ENCODE measurements around the gene SLC9A9. TPM values are rescaled to one million over a fixed set of nuclear protein-coding genes. Genes with fewer than 3 reads are reported as not detected.
A peak's percentile ranks its signal among the peaks of the same experiment; 100 is the strongest.

The SLC9A9 gene
- total RNA-seq, 2 donors from 2014 or later, result 23.6 to 31.0 TPM

DNA sequence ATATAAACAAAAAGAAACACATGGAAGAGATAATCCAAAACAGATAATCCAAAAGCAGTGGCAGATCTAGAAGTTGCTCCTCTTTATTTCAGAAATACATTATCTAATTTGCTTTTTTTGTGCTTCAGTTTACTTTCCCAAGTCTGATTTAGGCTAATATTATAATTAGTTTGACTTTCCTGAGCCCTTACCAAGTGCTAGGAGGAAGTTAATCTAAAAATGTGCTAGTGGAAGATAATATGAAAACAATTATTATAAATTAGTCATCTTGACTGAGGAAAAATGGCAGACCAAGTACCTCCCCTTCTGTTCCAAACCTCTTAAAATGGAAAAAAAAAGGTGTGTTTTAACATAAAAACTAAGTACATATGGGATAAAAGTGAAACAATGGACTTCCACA lies 17.5 kb downstream of the SLC9A9 start:
- Histone ChIP-seq H3K4me1 (replicated peaks) (peaks cover 9% of the 10 kb centered on the region), H3K36me3 (no peaks in the 10 kb centered on the region), H3K4me3 (no peak overlapping the region), H3K9me3 (no peaks in the 10 kb centered on the region), H3K27me3 (replicated peaks; ENCODE audit: insufficient read depth) (no peaks in the 10 kb centered on the region), H3K27ac (peak overlapping the region; percentile 24 to 44)
- DNase-seq (ENCODE audit: low spot score), result no peak
- intact Hi-C loops (cut with DNase I), result no loop called here
- TF ChIP-seq POLR2A (IDR thresholded peaks at IDR 0.05) (no peak), POLR2AphosphoS5 (IDR thresholded peaks at IDR 0.05) (no peak)
- TF ChIP-seq, protein P1, sequence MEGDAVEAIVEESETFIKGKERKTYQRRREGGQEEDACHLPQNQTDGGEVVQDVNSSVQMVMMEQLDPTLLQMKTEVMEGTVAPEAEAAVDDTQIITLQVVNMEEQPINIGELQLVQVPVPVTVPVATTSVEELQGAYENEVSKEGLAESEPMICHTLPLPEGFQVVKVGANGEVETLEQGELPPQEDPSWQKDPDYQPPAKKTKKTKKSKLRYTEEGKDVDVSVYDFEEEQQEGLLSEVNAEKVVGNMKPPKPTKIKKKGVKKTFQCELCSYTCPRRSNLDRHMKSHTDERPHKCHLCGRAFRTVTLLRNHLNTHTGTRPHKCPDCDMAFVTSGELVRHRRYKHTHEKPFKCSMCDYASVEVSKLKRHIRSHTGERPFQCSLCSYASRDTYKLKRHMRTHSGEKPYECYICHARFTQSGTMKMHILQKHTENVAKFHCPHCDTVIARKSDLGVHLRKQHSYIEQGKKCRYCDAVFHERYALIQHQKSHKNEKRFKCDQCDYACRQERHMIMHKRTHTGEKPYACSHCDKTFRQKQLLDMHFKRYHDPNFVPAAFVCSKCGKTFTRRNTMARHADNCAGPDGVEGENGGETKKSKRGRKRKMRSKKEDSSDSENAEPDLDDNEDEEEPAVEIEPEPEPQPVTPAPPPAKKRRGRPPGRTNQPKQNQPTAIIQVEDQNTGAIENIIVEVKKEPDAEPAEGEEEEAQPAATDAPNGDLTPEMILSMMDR (IDR thresholded peaks at IDR 0.05), result no peak

DNA sequence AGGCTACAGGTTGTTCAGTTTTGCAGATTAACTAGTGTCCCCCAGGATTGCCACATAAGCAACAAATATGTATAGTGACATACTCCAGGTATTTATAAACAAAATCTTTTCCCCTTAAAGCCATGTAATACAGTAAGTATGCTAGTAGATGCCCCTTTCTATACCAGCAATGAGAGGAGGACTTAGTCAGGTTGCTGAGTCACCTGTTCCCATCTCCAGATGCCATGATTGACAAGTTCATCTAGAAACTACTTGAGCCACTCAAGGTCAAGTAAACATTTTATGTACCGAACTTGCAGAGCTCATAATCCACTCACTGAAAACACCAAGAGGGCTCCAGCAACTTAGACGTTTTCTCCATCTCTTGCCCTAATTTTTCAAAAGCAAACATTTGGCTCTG lies 18.2 kb downstream of the SLC9A9 start:
- intact Hi-C loops (cut with DNase I), result no loop called here
- H3K27me3 ChIP-seq (replicated peaks; ENCODE audit: insufficient read depth), result no peaks in the 10 kb centered on the region
- no peak overlapping the region for H3K4me3 ChIP-seq
- no peaks in the 10 kb centered on the region for H3K36me3 ChIP-seq
- H3K9me3 ChIP-seq, result no peaks in the 10 kb centered on the region
- peak overlapping the region in 1 of 2 donors; percentile 11 for H3K27ac ChIP-seq
- 54% methylated on average over 2 of the region's 2 CpGs for WGBS
- TF ChIP-seq POLR2A (IDR thresholded peaks at IDR 0.05) (no peak), POLR2AphosphoS5 (IDR thresholded peaks at IDR 0.05) (no peak)
- TF ChIP-seq, protein P1 (IDR thresholded peaks at IDR 0.05), result no peak
- H3K4me1 ChIP-seq (replicated peaks), result peaks cover 9% of the 10 kb centered on the region
- DNase-seq (ENCODE audit: low spot score), result no peak

DNA sequence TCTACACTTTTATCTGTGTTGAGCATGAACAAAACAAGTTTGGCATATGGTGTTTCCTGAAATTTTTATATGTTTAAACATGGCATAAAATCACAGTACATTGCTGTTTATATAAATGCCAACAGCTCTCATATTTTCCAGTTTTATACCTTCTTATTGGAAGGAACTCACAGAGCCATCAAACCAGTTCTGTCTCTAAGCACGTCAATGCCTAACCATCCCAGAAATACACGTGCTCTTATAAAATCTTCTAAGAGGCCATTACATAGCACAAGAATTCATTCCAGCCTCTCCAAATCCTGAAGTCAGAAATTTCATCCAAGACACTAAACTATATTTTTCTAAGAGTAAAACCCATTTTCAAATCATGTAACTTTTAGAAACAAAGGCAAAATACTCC lies 20.8 kb downstream of the SLC9A9 start:
- no peaks in the 10 kb centered on the region for H3K9me3 ChIP-seq
- no peak overlapping the region for H3K4me3 ChIP-seq
- TF ChIP-seq POLR2A (IDR thresholded peaks at IDR 0.05) (no peak), POLR2AphosphoS5 (IDR thresholded peaks at IDR 0.05) (peak; percentile 90)
- TF ChIP-seq, protein P1 (IDR thresholded peaks at IDR 0.05), result no peak
- 37% methylated on average over 2 of the region's 2 CpGs for WGBS
- DNase-seq (ENCODE audit: low spot score), result peak; percentile 64
- H3K36me3 ChIP-seq, result no peaks in the 10 kb centered on the region
- no peaks in the 10 kb centered on the region for H3K27me3 ChIP-seq (replicated peaks; ENCODE audit: insufficient read depth)
- peaks cover 9% of the 10 kb centered on the region for H3K4me1 ChIP-seq (replicated peaks)
- peak overlapping the region; percentile 88 to 90 for H3K27ac ChIP-seq
- intact Hi-C loops (cut with DNase I), result no loop called here

DNA sequence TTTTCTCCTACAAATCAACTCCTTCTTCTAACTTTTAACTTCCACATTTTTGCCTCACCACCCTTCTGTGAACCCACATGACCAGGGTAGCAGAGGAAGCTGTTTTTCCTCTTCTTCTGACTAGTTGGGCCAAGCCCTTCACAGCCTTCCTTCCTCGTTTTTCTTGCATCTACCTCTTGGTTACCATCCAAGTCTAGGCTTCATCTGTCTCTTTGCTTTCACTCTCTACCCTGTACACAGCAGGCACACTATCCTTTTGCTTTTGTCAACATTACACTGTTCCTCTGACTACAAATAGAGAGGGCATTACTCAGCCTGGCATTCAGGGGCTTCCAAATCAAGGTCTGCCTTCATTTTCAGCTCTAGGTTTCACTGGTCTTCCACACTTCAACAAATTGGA lies 22.0 kb downstream of the SLC9A9 start:
- Histone ChIP-seq H3K4me1 (replicated peaks) (peaks cover 9% of the 10 kb centered on the region), H3K36me3 (no peaks in the 10 kb centered on the region), H3K27me3 (replicated peaks; ENCODE audit: insufficient read depth) (no peaks in the 10 kb centered on the region), H3K9me3 (no peaks in the 10 kb centered on the region), H3K27ac (peak overlapping the region; percentile 88 to 90), H3K4me3 (no peak overlapping the region)
- WGBS, result 23% methylated on average over 1 of the region's 1 CpG
- intact Hi-C loops (cut with DNase I), result no loop called here
- TF ChIP-seq POLR2AphosphoS5 (IDR thresholded peaks at IDR 0.05) (peak; percentile 83), POLR2A (IDR thresholded peaks at IDR 0.05) (no peak)
- peak; percentile 68 for DNase-seq (ENCODE audit: low spot score)

DNA sequence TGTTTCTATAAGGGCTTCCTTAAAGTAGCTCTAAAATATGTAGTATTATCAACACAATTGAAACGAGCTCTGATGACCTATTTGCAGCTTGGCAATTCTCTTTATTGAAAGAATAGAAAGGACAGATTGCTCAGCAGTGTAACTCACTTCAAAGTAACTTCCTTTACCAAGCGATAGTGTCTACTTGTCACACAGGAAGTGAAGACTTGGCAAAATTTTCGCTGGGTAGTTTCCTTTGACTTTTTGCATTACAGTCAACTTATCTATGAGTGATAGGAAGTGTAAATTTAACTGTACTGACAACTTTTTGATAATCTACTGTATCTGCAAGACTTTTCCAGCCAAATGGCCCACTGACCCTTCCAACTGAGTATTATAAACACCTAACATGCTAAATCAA lies 22.8 kb downstream of the SLC9A9 start:
- H3K4me1 ChIP-seq (replicated peaks), result peaks cover 9% of the 10 kb centered on the region
- TF ChIP-seq POLR2AphosphoS5 (IDR thresholded peaks at IDR 0.05), result no peak
- no peak for TF ChIP-seq POLR2A (IDR thresholded peaks at IDR 0.05)
- TF ChIP-seq, protein P1 (IDR thresholded peaks at IDR 0.05), result no peak

More for the DNA sequence above, 22.8 kb downstream of the SLC9A9 start:
- DNase-seq (ENCODE audit: low spot score), result no peak
- H3K27ac ChIP-seq, result peak overlapping the region; percentile 88 to 90
- no peaks in the 10 kb centered on the region for H3K27me3 ChIP-seq (replicated peaks; ENCODE audit: insufficient read depth)
- WGBS, result 56% methylated on average over 3 of the region's 3 CpGs
- no peaks in the 10 kb centered on the region for H3K36me3 ChIP-seq
- intact Hi-C loops (cut with DNase I), result no loop called here
- H3K9me3 ChIP-seq, result no peaks in the 10 kb centered on the region
- no peak overlapping the region for H3K4me3 ChIP-seq

Measured in prostate gland (tissue), 2 donors.